ENCODE data around the gene MTCL3.

The MTCL3 gene

GRCh38 chr6:127446356-127446755 is 72.8 kb downstream of the MTCL3 start:
- Histone ChIP-seq H3K4me3 (no peak overlapping the region), H3K4me1 (no peaks in the 10 kb centered on the region), H3K36me3 (peaks cover 0 to 5% (median 0%) of the 10 kb centered on the region in 6 donors), H3K27ac (no peak overlapping the region), H3K27me3 (replicated peaks in 1 of 7) (no peaks in the 10 kb centered on the region), H3K9me3 (no peaks in the 10 kb centered on the region)
- DNase-seq, result peak; percentile 12
- intact Hi-C loops (cut with DNase I; ENCODE audit: low total_unique reads), result no loop called here
- WGBS, 5 donors, result 82 to 92% (median 86%) methylated on average over 7 of the region's 7 CpGs
- TF ChIP-seq POLR2AphosphoS5 (IDR thresholded peaks at IDR 0.05) (no peak), CTCF (IDR thresholded peaks at IDR 0.05 in 8 of 11, conservative IDR thresholded peaks at IDR 0.05 in 3 of 11) (no peak), POLR2A (IDR thresholded peaks at IDR 0.05) (no peak)

GRCh38 chr6:127441881-127442280 is 77.3 kb downstream of the MTCL3 start:
- Histone ChIP-seq H3K9me3 (no peaks in the 10 kb centered on the region), H3K27ac (no peak overlapping the region), H3K36me3 (no peaks in the 10 kb centered on the region), H3K4me3 (no peak overlapping the region), H3K27me3 (replicated peaks in 1 of 7) (no peaks in the 10 kb centered on the region), H3K4me1 (no peaks in the 10 kb centered on the region)
- 69 to 87% (median 79%) methylated on average over 1 of the region's 1 CpG for WGBS, 5 donors
- TF ChIP-seq POLR2AphosphoS5 (IDR thresholded peaks at IDR 0.05) (no peak), CTCF (IDR thresholded peaks at IDR 0.05 in 8 of 11, conservative IDR thresholded peaks at IDR 0.05 in 3 of 11) (no peak), POLR2A (IDR thresholded peaks at IDR 0.05) (no peak)
- DNase-seq, result no peak
- intact Hi-C loops (cut with DNase I; ENCODE audit: low total_unique reads), result no loop called here

- whole genome bisulfite sequencing, 5 donors, result 27 to 76% (median 55%) methylated on average over 2 of the region's 2 CpGs
- H3K27ac ChIP-seq, result no peak overlapping the region
- H3K27me3 ChIP-seq (replicated peaks in 1 of 7), result no peaks in the 10 kb centered on the region
- DNase-seq, result no peak
- no peak overlapping the region for H3K4me3 ChIP-seq
- intact Hi-C loops (cut with DNase I; ENCODE audit: low total_unique reads), result no loop called here
- no peak for TF ChIP-seq POLR2A (IDR thresholded peaks at IDR 0.05)
- no peak for TF ChIP-seq POLR2AphosphoS5 (IDR thresholded peaks at IDR 0.05)
- TF ChIP-seq CTCF (IDR thresholded peaks at IDR 0.05 in 8 of 11, conservative IDR thresholded peaks at IDR 0.05 in 3 of 11), result no peak
- no peaks in the 10 kb centered on the region for H3K36me3 ChIP-seq
- no peaks in the 10 kb centered on the region for H3K9me3 ChIP-seq
- no peaks in the 10 kb centered on the region for H3K4me1 ChIP-seq
These were observed 79.4 kb downstream of the MTCL3 start for GRCh38 chr6:127439718-127440117.

- Histone ChIP-seq H3K27me3 (replicated peaks in 1 of 7) (no peaks in the 10 kb centered on the region), H3K4me3 (no peak overlapping the region), H3K36me3 (no peaks in the 10 kb centered on the region), H3K27ac (no peak overlapping the region), H3K4me1 (no peaks in the 10 kb centered on the region), H3K9me3 (no peaks in the 10 kb centered on the region)
- DNase-seq, result no peak
- WGBS, 5 donors, result 66 to 88% (median 81%) methylated on average over 3 of the region's 3 CpGs
- TF ChIP-seq POLR2A (IDR thresholded peaks at IDR 0.05) (no peak), CTCF (IDR thresholded peaks at IDR 0.05 in 8 of 11, conservative IDR thresholded peaks at IDR 0.05 in 3 of 11) (no peak), POLR2AphosphoS5 (IDR thresholded peaks at IDR 0.05) (no peak)
- intact Hi-C loops (cut with DNase I; ENCODE audit: low total_unique reads), result no loop called here
These were observed 82.5 kb downstream of the MTCL3 start for GRCh38 chr6:127436578-127437110.

Measured in spleen (tissue), 11 donors.